GM12875 (cell line): ENCODE measurements around the gene SLC13A5.

Experiments
- H3K4me3 ChIP-seq: one replicate; pipeline ENCODE4 v1.5.1; 2011; ENCODE audit warnings: low read depth, low read length, control low read depth
- CTCF ChIP-seq: IDR thresholded peaks from 2 replicates; pipeline ENCODE4 v1.5.1; 2011; ENCODE audit warnings: low read depth, mild to moderate bottlenecking, control low read depth, inconsistent platforms, low read length, moderate library complexity, borderline replicate concordance; ENCODE audit not compliant: insufficient read depth

The SLC13A5 gene

GRCh38 chr17:6638046-6638908 lies 74.9 kb downstream of the SLC13A5 start:
- TF ChIP-seq CTCF: no peak
- no peak overlapping the region for H3K4me3 ChIP-seq

GRCh38 chr17:6637458-6637840 lies 75.7 kb downstream of the SLC13A5 start:
- no peak overlapping the region for H3K4me3 ChIP-seq
- TF ChIP-seq CTCF: no peak

- TF ChIP-seq CTCF: no peak
- H3K4me3 ChIP-seq: no peak overlapping the region
These were observed 76.3 kb downstream of the SLC13A5 start for GRCh38 chr17:6636616-6637457.

GRCh38 chr17:6636105-6636504 lies 77.1 kb downstream of the SLC13A5 start:
- no peak overlapping the region for H3K4me3 ChIP-seq
- no peak for TF ChIP-seq CTCF
